Natural killer cell (primary cell): ENCODE results near the gene TATDN2. TPM values are rescaled to one million over a fixed set of nuclear protein-coding genes. Genes with fewer than 3 reads are reported as not detected.

Experiments
- ATAC-seq, 3 donors: fragments of 150-1000 bp in 2 of 3; fragments of 200-7000 bp in 1 of 3; cut with Tn5 transposase; 1 replicate in 1 of 3; 2 replicates in 2 of 3; pipeline ENCODE4 v1.10.0; 2021; ENCODE audit warnings: mild to moderate bottlenecking in 2 of 3, moderate library complexity in 2 of 3
- DNase-seq, 2 donors: peaks; one replicate each; pipeline versions ENCODE4 v3.0.0 to v3.0.0-alpha.2; 2013 to 2021; ENCODE audit warnings: mixed read lengths in 1 of 2
- H3K27ac ChIP-seq: one replicate; pipeline ENCODE4 v1.5.1; 2013; ENCODE audit warnings: mild to moderate bottlenecking, low read length
- H3K27me3 ChIP-seq: one replicate; pipeline ENCODE4 v1.6.1; 2013; ENCODE audit warnings: low read length; ENCODE audit not compliant: control insufficient read depth, insufficient read depth
- H3K36me3 ChIP-seq: one replicate; pipeline ENCODE4 v1.6.1; 2013; ENCODE audit warnings: low read length; ENCODE audit not compliant: control insufficient read depth, insufficient read depth
- H3K4me1 ChIP-seq: one replicate; pipeline ENCODE4 v1.6.1; 2013; ENCODE audit warnings: low read length; ENCODE audit not compliant: control insufficient read depth, insufficient read depth
- H3K4me3 ChIP-seq: one replicate; pipeline ENCODE4 v1.5.1; 2013; ENCODE audit warnings: low read length
- H3K9me3 ChIP-seq: one replicate; pipeline ENCODE4 v1.6.1; 2013; ENCODE audit warnings: low read length; ENCODE audit not compliant: control insufficient read depth, insufficient read depth
- H3K27ac Mint-ChIP-seq, 2 donors: one replicate each; pipeline ENCODE4 v1.8.0; 2022; ENCODE audit warnings: mild to moderate bottlenecking in 2 of 2, mixed read lengths in 2 of 2, moderate library complexity in 1 of 2
- H3K27me3 Mint-ChIP-seq, 2 donors: one replicate each; pipeline ENCODE4 v1.8.0; 2022; ENCODE audit warnings: low read depth in 2 of 2, mixed read lengths in 2 of 2
- H3K36me3 Mint-ChIP-seq: one replicate; pipeline ENCODE4 v1.8.0; 2022; ENCODE audit warnings: mixed read lengths
- H3K4me1 Mint-ChIP-seq, 2 donors: one replicate each; pipeline ENCODE4 v1.8.0; 2022; ENCODE audit warnings: mixed read lengths in 2 of 2
- H3K4me3 Mint-ChIP-seq: one replicate; pipeline ENCODE4 v1.8.0; 2022; ENCODE audit warnings: mild to moderate bottlenecking, moderate library complexity, mixed read lengths
- H3K9me3 Mint-ChIP-seq, 2 donors: one replicate each; pipeline ENCODE4 v1.8.0; 2022; ENCODE audit warnings: mixed read lengths in 2 of 2
- WGBS: methylation state at CpG from one replicate; pipeline ENCODE4 v1.1.7; 2013; ENCODE audit warnings: missing lambda C conversion rate; ENCODE audit not compliant: insufficient coverage; 5-methylcytosine and 5-hydroxymethylcytosine counted together
- intact Hi-C: fragments of 100-400 bp; cut with micrococcal nuclease; formaldehyde crosslinking; loops from one replicate; pipeline ENCODE4 v1.14.2; 2022
- total RNA-seq, 4 donors: library from RNA; stranded (reverse); fragments of 120-200 nt in 1 of 4; gene quantifications; one replicate each; pipeline versions ENCODE4 v1.2.3 to v1.2.4, GENCODE V29; 2013 to 2022
- TF ChIP-seq, protein P1 (sequence below): fragments of 200-600 bp; IDR thresholded peaks from one replicate; pipeline ENCODE4 v1.8.0; 2022; ENCODE audit warnings: antibody characterized with exemption

TATDN2 gene
- total RNA-seq, 3 donors from 2014 or later (not counting 1 experiment from before 2014, with no cell fraction given), result 75.6 to 99.4 (median 88.4) TPM

- H3K27me3 Mint-ChIP-seq, result no peaks in the 10 kb centered on the region
- 95% methylated on average over 12 of the region's 14 CpGs for WGBS
- H3K27me3 ChIP-seq, result no peaks in the 10 kb centered on the region
- intact Hi-C loops, result no loop called here
- H3K4me1 Mint-ChIP-seq, result peaks cover 19 to 27% of the 10 kb centered on the region in 2 donors
- H3K9me3 ChIP-seq, result no peaks in the 10 kb centered on the region
- H3K36me3 ChIP-seq, result peaks cover 72% of the 10 kb centered on the region
- no peak overlapping the region for H3K4me3 Mint-ChIP-seq
- peaks cover 4% of the 10 kb centered on the region for H3K36me3 Mint-ChIP-seq
- no peak overlapping the region for H3K27ac ChIP-seq
- H3K4me1 ChIP-seq, result peaks cover 7% of the 10 kb centered on the region
- no peak overlapping the region for H3K27ac Mint-ChIP-seq
- H3K9me3 Mint-ChIP-seq, result no peaks in the 10 kb centered on the region
- TF ChIP-seq, protein P1, sequence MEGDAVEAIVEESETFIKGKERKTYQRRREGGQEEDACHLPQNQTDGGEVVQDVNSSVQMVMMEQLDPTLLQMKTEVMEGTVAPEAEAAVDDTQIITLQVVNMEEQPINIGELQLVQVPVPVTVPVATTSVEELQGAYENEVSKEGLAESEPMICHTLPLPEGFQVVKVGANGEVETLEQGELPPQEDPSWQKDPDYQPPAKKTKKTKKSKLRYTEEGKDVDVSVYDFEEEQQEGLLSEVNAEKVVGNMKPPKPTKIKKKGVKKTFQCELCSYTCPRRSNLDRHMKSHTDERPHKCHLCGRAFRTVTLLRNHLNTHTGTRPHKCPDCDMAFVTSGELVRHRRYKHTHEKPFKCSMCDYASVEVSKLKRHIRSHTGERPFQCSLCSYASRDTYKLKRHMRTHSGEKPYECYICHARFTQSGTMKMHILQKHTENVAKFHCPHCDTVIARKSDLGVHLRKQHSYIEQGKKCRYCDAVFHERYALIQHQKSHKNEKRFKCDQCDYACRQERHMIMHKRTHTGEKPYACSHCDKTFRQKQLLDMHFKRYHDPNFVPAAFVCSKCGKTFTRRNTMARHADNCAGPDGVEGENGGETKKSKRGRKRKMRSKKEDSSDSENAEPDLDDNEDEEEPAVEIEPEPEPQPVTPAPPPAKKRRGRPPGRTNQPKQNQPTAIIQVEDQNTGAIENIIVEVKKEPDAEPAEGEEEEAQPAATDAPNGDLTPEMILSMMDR, result no peak
- ATAC-seq (no peak), DNase-seq (no peak)
- H3K4me3 ChIP-seq, result no peak overlapping the region
Observed at GRCh38 chr3:10315101-10315500, 66.8 kb downstream of the TATDN2 start.

- Histone ChIP-seq H3K9me3 (no peaks in the 10 kb centered on the region), H3K36me3 (peaks cover 66% of the 10 kb centered on the region), H3K4me1 (peaks cover 12% of the 10 kb centered on the region), H3K27me3 (no peaks in the 10 kb centered on the region), H3K27ac (no peak overlapping the region), H3K4me3 (no peak overlapping the region)
- TF ChIP-seq, protein P1, result no peak
- intact Hi-C loops, result no loop called here
- ATAC-seq (no peak), DNase-seq (no peak)
- no peak overlapping the region for H3K4me3 Mint-ChIP-seq
- H3K4me1 Mint-ChIP-seq, result peaks cover 23 to 32% of the 10 kb centered on the region in 2 donors
- H3K36me3 Mint-ChIP-seq, result no peaks in the 10 kb centered on the region
- no peak overlapping the region for H3K27ac Mint-ChIP-seq
- no peaks in the 10 kb centered on the region for H3K9me3 Mint-ChIP-seq
- H3K27me3 Mint-ChIP-seq, result no peaks in the 10 kb centered on the region
- WGBS, result 94% methylated on average over 4 of the region's 4 CpGs
Observed at GRCh38 chr3:10315771-10316344, 67.6 kb downstream of the TATDN2 start.

DNA sequence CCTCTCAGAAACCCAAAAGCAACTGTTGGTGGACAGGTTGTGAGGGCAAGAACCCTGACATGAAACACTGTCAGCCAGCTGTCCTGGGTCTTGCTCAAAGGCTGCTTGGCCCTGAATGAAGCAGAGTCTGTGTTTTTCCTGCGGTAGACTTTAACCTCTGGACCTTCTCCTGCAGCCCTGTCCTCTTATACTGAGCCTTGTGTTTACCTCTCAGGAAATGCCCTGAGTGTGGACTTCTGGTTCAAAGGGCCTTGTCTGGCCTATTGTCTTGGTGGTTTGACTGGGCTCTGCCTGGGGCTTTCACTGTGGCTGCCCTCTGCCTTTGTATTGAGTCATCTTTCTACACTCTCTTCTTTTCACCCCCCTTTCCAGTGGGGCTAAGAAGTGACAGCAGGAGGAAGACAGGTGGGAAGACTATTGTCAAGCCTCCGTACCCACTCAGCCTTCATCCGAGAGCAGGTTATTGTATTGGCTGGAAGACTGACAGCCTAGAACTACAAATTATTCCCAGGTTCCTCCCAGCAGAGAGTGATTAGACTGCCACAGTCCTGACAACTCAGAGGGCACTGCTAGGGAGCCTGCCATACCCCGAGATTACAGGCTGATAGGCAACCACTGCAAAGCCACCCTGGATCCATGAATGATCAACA lies 69.2 kb downstream of the TATDN2 start:
- ATAC-seq (no peak), DNase-seq (no peak)
- Mint-ChIP-seq H3K4me1 (peaks cover 28 to 32% of the 10 kb centered on the region in 2 donors), H3K27ac (no peak overlapping the region), H3K36me3 (no peaks in the 10 kb centered on the region), H3K4me3 (no peak overlapping the region), H3K27me3 (no peaks in the 10 kb centered on the region), H3K9me3 (no peaks in the 10 kb centered on the region)
- Histone ChIP-seq H3K27me3 (no peaks in the 10 kb centered on the region), H3K4me3 (no peak overlapping the region), H3K27ac (no peak overlapping the region), H3K4me1 (peaks cover 18% of the 10 kb centered on the region), H3K36me3 (peaks cover 50% of the 10 kb centered on the region), H3K9me3 (no peaks in the 10 kb centered on the region)
- TF ChIP-seq, protein P1, result no peak
- WGBS, result 98% methylated on average over 4 of the region's 4 CpGs
- intact Hi-C loops, result no loop called here
